ENCODE results near the gene THSD4. TPM values are rescaled to one million over a fixed set of nuclear protein-coding genes. Genes with fewer than 3 reads are reported as not detected.

Gene THSD4
- total RNA-seq, 2 experiments from 2014 or later = not detected

GRCh38 chr15:71494563-71495397 lies 379.5 kb downstream of the THSD4 start:
- H3K9me3 ChIP-seq (ENCODE audit: control insufficient read depth in 1 of 2, insufficient read depth in 1 of 2, low read length in 2 of 2) = no peaks in the 10 kb centered on the region
- TF ChIP-seq CTCF (IDR thresholded peaks at IDR 0.05) = no peak
- ChIA-PET POLR2A (no interaction called here), CTCF (interaction anchor here (0.5 kb wide), 1 partner anchor 249 kb away, joined by 3 read pairs; no protein-coding TSS in a partner anchor)
- H3K4me1 Mint-ChIP-seq (ENCODE audit: low read depth) = no peaks in the 10 kb centered on the region
- H3K4me3 Mint-ChIP-seq = no peak overlapping the region
- no peak for ATAC-seq (ENCODE audit: poor library complexity)
- H3K27me3 ChIP-seq (ENCODE audit: control insufficient read depth in 1 of 2, insufficient read depth in 2 of 2, low read length in 2 of 2) = peaks cover 2 to 7% of the 10 kb centered on the region in 2 experiments
- H3K4me1 ChIP-seq (ENCODE audit: insufficient read depth, low read length) = no peaks in the 10 kb centered on the region
- no peaks in the 10 kb centered on the region for H3K36me3 Mint-ChIP-seq (ENCODE audit: low read depth)
- no peak overlapping the region for H3K4me3 ChIP-seq (ENCODE audit: low read length)
- intact Hi-C loops (cut with DNase I, micrococcal nuclease) = no loop called here
- H3K27ac Mint-ChIP-seq = no peak overlapping the region
- H3K9me3 Mint-ChIP-seq = no peaks in the 10 kb centered on the region
- no peak overlapping the region for H3K27ac ChIP-seq (ENCODE audit: low read depth in 1 of 2, low read length in 2 of 2)
- H3K36me3 ChIP-seq (ENCODE audit: insufficient read depth, low read length) = no peaks in the 10 kb centered on the region
- H3K27me3 Mint-ChIP-seq = peaks cover 44% of the 10 kb centered on the region
- no peak for DNase-seq

GRCh38 chr15:71495398-71495780 lies 380.1 kb downstream of the THSD4 start:
- no peak for ATAC-seq (ENCODE audit: poor library complexity)
- H3K9me3 Mint-ChIP-seq = peaks cover 2% of the 10 kb centered on the region
- no peak for DNase-seq
- no peak for TF ChIP-seq CTCF (IDR thresholded peaks at IDR 0.05)
- H3K27ac Mint-ChIP-seq = no peak overlapping the region
- no peak overlapping the region for H3K27ac ChIP-seq (ENCODE audit: low read depth in 1 of 2, low read length in 2 of 2)
- intact Hi-C loops (cut with DNase I, micrococcal nuclease) = no loop called here
- peaks cover 2 to 7% of the 10 kb centered on the region in 2 experiments for H3K27me3 ChIP-seq (ENCODE audit: control insufficient read depth in 1 of 2, insufficient read depth in 2 of 2, low read length in 2 of 2)
- H3K4me3 ChIP-seq (ENCODE audit: low read length) = no peak overlapping the region
- no peaks in the 10 kb centered on the region for H3K36me3 ChIP-seq (ENCODE audit: insufficient read depth, low read length)
- H3K9me3 ChIP-seq (ENCODE audit: control insufficient read depth in 1 of 2, insufficient read depth in 1 of 2, low read length in 2 of 2) = no peaks in the 10 kb centered on the region
- no peaks in the 10 kb centered on the region for H3K36me3 Mint-ChIP-seq (ENCODE audit: low read depth)
- H3K4me1 ChIP-seq (ENCODE audit: insufficient read depth, low read length) = no peaks in the 10 kb centered on the region
- ChIA-PET POLR2A (no interaction called here), CTCF (no interaction called here)
- peaks cover 44% of the 10 kb centered on the region for H3K27me3 Mint-ChIP-seq
- no peaks in the 10 kb centered on the region for H3K4me1 Mint-ChIP-seq (ENCODE audit: low read depth)
- no peak overlapping the region for H3K4me3 Mint-ChIP-seq

GRCh38 chr15:71496336-71496955 lies 381.2 kb downstream of the THSD4 start:
- Mint-ChIP-seq H3K4me1 (ENCODE audit: low read depth) (no peaks in the 10 kb centered on the region), H3K36me3 (ENCODE audit: low read depth) (no peaks in the 10 kb centered on the region), H3K4me3 (no peak overlapping the region), H3K27ac (no peak overlapping the region), H3K27me3 (peaks cover 38% of the 10 kb centered on the region), H3K9me3 (peaks cover 2% of the 10 kb centered on the region)
- no peaks in the 10 kb centered on the region for H3K4me1 ChIP-seq (ENCODE audit: insufficient read depth, low read length)
- CTCF ChIA-PET = no interaction called here
- H3K4me3 ChIP-seq (ENCODE audit: low read length) = no peak overlapping the region
- H3K27me3 ChIP-seq (ENCODE audit: control insufficient read depth in 1 of 2, insufficient read depth in 2 of 2, low read length in 2 of 2) = peaks cover 2 to 7% of the 10 kb centered on the region in 2 experiments
- no peak overlapping the region for H3K27ac ChIP-seq (ENCODE audit: low read depth in 1 of 2, low read length in 2 of 2)
- POLR2A ChIA-PET = no interaction called here
- intact Hi-C loops (cut with DNase I, micrococcal nuclease) = no loop called here
- H3K36me3 ChIP-seq (ENCODE audit: insufficient read depth, low read length) = no peaks in the 10 kb centered on the region
- DNase-seq (no peak), ATAC-seq (ENCODE audit: poor library complexity) (no peak)
- H3K9me3 ChIP-seq (ENCODE audit: control insufficient read depth in 1 of 2, insufficient read depth in 1 of 2, low read length in 2 of 2) = no peaks in the 10 kb centered on the region
- no peak for TF ChIP-seq CTCF (IDR thresholded peaks at IDR 0.05)

Measured in CD4-positive, alpha-beta T cell (primary cell).